ENCODE measurements around the gene STAM.
"Not testable (repeated sequence)": the region's sequence is repeated elsewhere in the genome, so short reads cannot be mapped to it uniquely, and the experiment has no call there.

STAM gene

GRCh38 chr10:17682236-17682946 lies 38.4 kb downstream of the STAM start:
- no peak for DNase-seq

DNA sequence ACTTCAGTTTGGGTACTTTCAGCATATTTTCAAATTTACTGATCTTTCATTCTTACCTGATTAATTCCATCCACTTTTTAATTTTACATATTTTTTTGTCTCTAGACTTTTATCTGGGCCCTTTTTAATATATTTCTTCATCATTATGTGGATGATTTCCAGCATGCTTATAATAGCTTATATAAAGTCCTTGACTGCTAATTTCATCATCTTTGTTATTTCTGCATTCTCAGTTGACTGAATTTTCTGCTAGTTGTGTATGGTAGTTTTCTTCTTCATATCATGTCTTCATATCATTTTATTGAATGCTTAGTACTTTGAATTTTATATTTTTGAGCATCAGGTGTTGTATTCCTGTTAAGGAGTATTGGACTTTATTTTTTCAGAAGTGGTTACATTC lies 39.6 kb downstream of the STAM start:
- DNase-seq: no peak

DNA sequence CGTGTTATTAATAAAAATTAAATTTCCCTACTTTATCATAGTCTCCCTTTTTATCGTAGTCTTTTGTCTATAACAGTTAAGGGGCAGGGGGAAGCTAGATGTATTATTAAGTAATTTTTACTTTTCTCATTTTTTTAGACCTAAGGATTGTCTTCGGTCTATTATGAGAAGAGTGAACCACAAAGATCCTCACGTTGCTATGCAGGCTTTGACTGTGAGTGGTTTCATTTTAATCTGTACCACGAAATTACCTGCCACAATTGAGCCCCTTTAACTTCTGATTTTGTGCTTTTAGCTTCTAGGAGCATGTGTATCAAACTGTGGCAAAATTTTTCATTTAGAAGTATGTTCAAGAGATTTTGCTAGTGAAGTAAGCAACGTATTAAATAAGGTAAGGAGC lies 40.6 kb downstream of the STAM start:
- peak; percentile 55 for DNase-seq

DNA sequence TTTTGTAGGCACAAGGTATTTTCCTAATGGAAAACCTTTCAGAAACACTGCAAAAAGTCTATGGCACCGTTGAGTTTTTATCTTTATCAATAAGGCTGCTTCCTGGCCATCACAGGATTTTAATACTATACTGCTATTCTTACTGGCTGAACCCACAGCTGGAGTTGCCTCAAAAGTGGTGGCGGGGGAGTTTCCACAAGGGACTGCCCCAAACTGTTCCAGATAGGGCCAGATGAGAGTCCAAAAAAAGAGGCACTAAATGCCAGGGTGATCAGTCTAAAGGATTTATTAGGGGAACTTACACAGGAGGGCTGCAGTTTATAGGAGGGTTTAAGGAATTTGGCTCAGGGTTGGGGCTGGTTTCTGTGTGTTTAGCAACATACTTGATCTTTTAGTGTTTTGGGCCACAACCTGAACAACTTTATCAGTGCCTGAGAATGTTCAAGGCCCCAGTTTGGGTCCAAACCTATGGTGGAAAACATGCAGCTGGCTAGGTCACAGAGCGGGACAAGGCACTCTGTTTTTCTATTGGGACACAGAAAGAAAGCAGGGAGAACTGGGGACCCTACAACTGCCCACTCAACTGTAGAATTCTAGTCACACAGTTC lies 41.4 kb downstream of the STAM start:
- DNase-seq: peak; percentile 61

- DNase-seq: no peak
Observed at GRCh38 chr10:17687117-17687831, 43.3 kb downstream of the STAM start.

- no peak for DNase-seq
Observed at GRCh38 chr10:17689137-17689536, 45.2 kb downstream of the STAM start.

GRCh38 chr10:17693009-17693408 lies 49.1 kb downstream of the STAM start:
- DNase-seq: no peak

- no peak for DNase-seq
Observed at GRCh38 chr10:17698696-17699095, 54.7 kb downstream of the STAM start.

DNA sequence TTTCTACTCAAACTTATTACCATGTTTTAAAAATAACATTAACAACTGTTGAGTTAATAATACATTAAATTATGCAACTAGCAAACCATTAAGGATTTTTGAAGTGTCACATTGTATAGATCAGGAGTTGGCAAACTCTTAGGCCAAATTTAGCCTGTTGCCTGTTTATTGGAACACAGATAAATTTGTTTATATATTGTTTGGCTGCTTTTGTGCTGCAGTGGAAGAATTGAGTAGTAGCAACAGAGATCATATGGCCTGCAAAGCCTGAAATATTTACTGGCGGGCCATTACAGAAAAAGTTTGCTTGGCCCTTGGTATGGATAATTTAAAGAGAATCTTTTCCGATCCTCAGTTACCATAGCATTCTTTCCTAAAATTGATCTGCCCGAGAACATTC lies 57.4 kb downstream of the STAM start:
- no peak for DNase-seq

- no peak for DNase-seq
Observed at GRCh38 chr10:17703706-17704105, 59.8 kb downstream of the STAM start.

DNA sequence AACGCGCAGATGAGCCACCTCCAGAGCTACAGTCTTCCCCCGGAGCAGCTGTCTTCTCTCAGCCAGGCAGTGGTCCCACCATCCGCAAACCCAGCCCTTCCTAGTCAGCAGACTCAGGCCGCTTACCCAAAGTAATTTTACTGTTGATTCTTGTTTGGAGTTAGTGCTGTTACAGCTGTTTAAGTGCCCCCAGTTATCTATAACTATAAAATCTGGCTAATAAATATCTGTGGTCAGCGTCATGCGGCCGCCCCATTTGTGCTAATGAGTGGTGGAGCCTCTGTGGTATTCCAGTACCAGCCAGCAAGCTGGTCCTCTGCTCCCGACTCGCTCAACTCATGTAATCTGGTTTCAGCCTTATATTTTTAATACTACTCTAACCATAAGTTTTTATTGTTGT lies 64.9 kb downstream of the STAM start:
- no peak for DNase-seq

DNA sequence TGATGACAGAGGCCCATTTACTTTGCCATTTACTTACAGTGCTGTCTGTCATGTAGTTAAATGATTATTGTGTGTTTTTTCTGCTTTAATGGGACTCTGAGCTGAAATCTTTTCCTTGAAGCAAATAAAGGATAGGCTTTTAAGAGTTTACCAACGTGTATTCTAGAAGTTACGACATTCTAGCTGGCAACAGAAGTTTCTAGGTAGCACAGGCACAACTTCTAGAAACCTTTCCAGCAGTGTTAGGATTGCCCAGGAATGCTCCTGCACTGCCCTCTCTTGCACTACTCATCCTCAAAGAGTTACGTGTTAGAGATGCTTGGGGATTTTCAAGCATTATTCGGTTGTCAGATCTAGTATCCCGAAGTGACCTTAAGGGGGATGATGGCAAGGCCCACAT lies 65.5 kb downstream of the STAM start:
- DNase-seq: no peak

DNA sequence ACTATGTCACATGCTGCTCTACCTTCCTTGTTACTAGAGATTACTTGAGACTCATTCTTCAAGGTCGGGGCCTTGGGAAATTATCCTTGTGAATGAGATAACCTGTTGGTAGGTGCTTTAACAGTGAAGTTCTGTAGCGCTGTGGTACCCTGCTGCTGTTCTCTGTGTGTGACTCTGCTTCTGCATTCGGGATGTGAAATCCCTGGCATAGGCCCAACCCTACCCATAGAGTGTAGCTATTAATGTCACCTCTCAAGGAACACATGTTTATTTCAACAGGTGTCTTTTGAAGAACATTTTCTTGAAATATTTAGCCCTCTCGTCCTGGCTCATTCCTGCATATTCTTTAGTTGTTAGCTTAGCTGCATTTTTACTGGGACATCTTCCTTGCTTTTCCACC lies 66.2 kb downstream of the STAM start:
- no peak for DNase-seq

GRCh38 chr10:17712053-17712452 lies 68.1 kb downstream of the STAM start:
- no peak for DNase-seq

DNA sequence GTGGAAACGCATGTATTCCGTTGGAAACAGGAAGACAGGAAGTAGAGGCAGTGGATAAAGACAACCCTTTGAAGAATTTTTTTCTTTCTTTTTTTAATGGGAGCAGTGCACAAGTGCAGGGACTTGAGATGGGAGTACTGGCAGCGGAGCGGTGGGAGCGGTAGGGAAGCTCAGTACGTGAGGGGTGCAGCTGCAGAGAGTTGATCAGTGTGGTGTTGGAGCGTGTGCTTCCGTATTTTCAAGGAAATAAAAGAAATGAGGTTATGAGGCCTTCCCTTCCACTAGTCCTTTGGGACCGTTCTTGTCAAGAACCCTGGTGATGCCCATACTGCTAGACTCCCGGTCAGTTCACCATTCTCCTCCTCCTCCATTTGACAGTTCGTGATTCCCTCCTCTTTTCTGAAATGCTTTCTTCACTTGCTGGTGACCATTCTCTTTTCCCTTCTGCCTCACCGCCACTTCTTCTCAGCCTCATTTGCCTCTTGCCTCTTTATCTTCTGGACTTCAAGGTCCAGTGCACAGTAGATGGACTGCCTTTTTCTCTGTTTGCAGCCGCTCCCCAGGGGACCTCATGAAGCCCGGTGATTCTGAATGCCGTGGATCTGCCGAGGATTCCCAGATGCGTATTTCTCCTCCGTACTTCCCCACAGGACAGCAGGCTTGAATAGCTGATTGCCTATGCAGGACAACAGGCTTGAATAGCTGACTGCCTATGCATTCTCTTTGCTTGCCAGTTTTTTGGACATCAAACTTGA lies 68.9 kb downstream of the STAM start:
- no peak for DNase-seq

GRCh38 chr10:17713758-17714157 lies 69.8 kb downstream of the STAM start:
- DNase-seq: no peak

GRCh38 chr10:17716161-17716560 lies 72.2 kb downstream of the STAM start:
- DNase-seq: no peak

- DNase-seq: not testable (repeated sequence)
Observed at GRCh38 chr10:17722317-17723014, 78.5 kb downstream of the STAM start.

- DNase-seq: no peak
Observed at GRCh38 chr10:17725703-17726102, 81.8 kb downstream of the STAM start.

DNA sequence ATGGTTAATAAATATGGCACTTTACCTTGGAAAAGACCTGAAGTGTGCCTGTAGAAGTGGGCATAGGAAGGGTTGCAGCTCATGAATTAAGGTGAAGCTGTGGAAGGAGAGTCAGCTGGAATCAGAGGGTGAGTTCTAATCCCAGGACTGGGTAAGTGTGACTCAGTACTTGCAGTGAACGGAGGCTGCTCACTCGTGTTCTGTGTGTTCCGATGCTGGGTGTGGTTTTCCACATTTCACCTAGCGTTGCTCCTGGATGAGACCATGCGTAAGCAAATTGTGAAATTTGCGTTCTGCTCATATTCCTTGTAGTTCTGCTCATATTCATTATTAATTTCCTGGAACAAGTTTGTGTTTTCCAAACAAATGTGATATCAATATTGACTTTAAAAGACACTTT lies 85.7 kb downstream of the STAM start:
- no peak for DNase-seq

DNA sequence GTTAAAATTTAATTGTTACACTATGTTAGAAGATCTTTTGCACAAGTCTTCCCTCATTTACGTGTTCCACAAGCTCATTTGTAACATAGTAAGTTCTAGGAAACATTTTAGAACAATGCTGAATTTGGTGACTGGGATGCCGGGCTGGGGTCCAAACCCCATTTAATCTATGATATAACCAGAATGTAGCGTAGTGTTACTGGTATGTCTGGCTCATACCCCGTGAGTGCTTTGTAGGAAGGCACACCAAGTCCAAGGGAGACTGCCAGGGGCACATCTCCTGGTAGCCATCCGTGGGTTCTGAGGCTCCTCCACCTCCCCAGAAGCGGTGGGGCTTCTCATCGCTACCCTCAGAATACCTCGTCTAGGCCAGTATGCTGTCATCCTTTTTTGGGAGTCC lies 86.7 kb downstream of the STAM start:
- no peak for DNase-seq

DNA sequence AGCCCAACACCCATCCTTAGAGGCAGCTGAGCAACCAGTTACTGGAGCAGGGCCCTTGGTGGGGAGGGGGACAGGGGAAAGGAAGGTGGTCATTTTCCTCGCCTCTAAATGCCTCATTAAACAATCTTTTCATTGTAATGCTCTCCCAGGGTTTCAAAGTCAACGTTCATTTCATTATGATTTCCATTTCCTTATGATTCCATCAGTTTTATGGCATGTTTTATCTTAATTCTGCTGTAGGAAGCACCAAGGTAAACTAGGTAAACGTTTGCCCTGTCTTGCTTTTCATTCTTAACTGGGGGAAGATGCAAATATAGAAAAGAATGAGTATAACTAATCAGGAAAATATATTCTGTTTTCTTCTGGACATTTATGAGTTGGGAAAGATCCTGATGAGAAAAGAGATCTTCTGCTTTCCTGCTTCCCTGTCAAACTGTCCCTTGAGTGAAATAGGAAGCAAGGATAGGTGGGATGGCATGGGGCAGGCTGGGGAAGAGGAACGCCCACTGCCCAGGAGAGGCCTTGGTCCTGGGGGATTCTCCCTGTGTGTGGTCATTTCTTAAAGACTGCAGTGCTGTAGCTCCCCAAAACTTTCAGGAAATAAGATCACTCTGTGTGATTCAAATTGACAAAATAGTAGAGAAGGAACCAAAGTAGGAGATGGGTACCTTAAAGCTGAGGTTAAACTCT lies 87.5 kb downstream of the STAM start:
- no peak for DNase-seq

All from CD4-positive, alpha-beta T cell treated with Interleukin-17A for 1 hour (primary cell).